Measurements from ENCODE around the gene RMRP.

Gene RMRP

GRCh38 chr9:35636135-35636876 is 21.5 kb downstream of the RMRP start:
- no peak overlapping the region for H3K27ac ChIP-seq
- TF ChIP-seq CTCF (conservative IDR thresholded peaks at IDR 0.05) = no peak

GRCh38 chr9:35635730-35636129 is 22.1 kb downstream of the RMRP start:
- H3K27ac ChIP-seq = no peak overlapping the region
- TF ChIP-seq CTCF (conservative IDR thresholded peaks at IDR 0.05) = no peak

GRCh38 chr9:35629597-35629996 is 28.2 kb downstream of the RMRP start:
- TF ChIP-seq CTCF (conservative IDR thresholded peaks at IDR 0.05) = no peak
- no peak overlapping the region for H3K27ac ChIP-seq

GRCh38 chr9:35628389-35628991 is 29.3 kb downstream of the RMRP start:
- no peak for TF ChIP-seq CTCF (conservative IDR thresholded peaks at IDR 0.05)
- no peak overlapping the region for H3K27ac ChIP-seq

- TF ChIP-seq CTCF (conservative IDR thresholded peaks at IDR 0.05) = no peak
- H3K27ac ChIP-seq = no peak overlapping the region
Observed at GRCh38 chr9:35627575-35627974, 30.2 kb downstream of the RMRP start.

GRCh38 chr9:35619800-35620158 is 38.0 kb downstream of the RMRP start:
- TF ChIP-seq CTCF (conservative IDR thresholded peaks at IDR 0.05) = no peak
- H3K27ac ChIP-seq = no peak overlapping the region

- H3K27ac ChIP-seq = no peak overlapping the region
- no peak for TF ChIP-seq CTCF (conservative IDR thresholded peaks at IDR 0.05)
Observed at GRCh38 chr9:35618854-35619799, 38.7 kb downstream of the RMRP start.

All from VCaP (cell line).